ENCODE measurements around the gene UBE4A.

Gene UBE4A

DNA sequence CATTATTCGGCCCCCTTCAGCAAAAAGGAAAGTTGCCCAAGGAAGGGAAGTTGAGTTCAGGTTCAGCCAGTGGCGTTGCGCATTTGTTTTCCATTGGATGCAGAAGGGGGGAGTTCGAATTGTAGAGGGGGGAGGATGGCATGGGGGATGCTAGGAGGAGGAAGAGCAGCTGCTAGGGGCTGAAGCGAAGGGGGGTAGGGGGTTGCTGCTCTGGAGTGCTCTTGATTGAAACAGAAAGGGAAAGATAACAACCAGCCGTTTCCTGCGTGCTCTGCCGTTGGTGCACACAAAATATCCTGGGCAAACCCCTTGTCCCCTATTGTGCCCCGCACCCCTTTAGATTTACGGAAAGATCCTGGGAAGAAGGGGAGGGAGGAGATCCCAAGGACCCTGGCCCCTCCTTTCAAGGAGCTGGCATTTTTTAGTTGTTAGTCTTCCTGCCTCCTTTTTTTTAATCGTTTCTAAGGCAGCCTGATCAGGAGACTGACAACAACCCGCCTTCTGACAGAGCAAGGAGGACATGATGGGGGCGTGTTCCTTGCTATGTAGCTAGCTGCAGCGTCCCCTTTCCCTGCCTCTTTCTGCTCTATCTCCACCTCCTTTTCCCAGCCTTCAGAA lies 79.0 kb downstream of the UBE4A start:
- DNase-seq (ENCODE audit: low read depth, low spot score): peak; percentile 67

DNA sequence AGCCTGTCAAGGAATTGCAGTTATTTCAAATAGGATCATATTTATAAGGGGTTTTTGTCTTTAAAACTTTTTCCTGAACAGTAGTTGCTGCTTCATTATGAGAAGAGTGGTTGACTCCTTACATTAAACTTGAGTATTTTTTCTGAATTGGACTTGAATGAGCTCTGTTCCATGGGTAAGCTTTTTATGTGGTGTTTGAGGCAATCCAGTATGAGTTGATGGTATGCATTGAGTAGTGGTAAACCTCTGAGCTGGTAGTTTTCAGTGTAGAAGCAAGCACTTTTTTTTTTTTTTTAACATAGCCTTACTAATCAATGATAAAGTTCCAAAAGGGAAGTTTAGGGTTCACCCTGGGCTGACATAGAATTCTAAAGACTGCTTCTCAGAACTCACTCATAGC lies 80.2 kb downstream of the UBE4A start:
- no peak for DNase-seq (ENCODE audit: low read depth, low spot score)

DNA sequence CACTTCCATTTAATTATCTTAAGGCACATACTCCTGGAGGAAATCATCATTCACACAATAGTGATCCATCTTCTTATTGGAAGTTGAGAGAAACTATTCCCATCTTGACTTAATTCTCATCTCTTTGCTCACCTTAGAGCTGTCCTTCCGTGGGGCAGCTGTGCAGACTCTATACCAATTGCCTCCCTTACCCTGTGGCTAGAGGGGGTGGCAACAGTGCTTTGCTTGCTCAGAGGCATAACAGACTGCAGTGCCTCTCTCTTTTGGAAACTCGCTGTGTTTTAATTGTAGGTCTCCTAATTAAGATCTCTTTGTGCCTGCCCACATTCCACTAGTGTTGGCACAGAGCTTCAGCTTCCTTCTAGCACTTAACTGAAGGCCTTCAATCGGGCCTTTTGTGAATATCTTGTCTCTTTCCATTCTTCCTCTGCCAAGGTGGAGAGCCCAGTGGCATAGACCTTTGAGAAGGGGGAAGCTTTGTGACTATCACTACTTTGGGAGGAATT lies 82.4 kb downstream of the UBE4A start:
- no peak for DNase-seq (ENCODE audit: low read depth, low spot score)

DNA sequence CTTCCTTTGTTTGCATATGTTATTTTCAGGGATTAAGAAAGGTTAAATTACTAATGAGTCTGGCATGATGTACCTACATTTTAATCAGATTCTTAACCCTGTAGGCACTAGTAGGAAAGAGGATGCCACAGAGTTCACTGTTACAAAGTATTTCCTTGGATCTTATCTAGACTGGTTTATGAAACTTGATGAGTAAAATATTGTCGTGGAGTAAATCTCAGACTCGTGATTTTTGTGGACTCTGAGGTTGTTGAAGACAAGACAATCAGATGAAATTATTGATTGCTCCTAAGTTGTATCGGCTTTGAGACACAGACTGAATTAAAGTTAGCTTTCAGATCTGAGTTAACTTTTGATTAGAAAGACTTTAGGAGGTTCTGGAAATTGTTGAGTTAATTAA lies 82.9 kb downstream of the UBE4A start:
- no peak for DNase-seq (ENCODE audit: low read depth, low spot score)

DNA sequence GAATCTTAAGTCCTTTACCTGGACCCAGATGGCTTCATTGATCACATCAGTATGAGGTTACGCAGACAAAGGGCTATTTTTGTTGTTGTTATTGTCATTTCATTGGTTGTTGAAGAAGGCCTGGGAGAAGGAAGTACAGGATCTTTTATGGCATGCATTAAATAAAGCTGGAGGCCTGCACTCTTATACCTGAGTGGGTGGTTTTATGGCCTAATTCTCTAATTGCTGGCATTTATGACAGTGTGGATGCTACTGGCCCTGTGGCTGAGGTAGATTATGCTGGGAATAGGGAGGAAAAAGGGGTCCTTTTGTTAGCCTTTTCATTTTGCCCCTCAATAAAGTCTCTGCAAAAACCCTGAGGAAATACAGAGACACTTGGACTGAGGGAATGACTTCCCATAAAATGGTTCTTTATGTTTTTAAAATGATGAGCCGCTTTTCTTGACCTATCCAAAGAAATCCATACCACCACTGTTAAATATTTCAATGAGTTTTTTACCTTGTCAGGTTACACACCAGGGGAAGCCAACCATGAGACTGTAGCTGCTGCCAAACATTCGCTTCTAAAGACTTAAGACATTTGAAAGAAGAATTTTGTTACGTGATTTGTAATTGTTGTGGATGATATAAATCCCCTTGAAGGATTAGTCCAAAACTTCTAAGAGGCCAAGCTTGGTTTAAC lies 83.6 kb downstream of the UBE4A start:
- no peak for DNase-seq (ENCODE audit: low read depth, low spot score)

DNA sequence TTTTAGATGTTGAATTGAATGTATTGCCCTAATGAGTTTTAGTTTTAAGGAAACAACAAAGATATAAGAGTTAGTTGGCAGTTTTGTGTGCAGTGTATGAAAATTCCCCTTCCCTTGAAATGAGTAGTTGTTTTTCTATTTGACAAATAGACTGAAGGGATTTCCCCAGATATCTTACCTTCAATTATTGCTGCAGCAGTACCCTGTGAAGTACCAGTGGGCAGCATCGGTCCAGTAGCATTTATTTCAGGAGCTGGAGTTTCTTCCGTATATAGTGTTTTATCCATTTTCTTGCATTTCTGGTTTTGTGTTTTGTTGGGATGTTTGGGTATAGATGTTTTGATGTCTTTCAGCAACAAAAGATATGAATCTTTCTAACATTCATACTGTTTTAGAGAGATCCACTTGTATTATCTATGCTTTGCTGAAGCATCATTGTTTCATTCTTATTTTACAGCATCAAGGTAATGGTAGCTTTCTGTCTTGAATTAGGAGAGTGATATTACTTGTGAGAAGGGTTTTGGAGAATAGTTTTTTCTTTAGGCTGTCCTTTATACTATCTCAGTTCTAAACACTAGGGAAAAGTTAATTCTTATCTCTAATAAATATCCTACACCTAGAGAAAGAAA lies 84.3 kb downstream of the UBE4A start:
- DNase-seq (ENCODE audit: low read depth, low spot score): no peak

DNA sequence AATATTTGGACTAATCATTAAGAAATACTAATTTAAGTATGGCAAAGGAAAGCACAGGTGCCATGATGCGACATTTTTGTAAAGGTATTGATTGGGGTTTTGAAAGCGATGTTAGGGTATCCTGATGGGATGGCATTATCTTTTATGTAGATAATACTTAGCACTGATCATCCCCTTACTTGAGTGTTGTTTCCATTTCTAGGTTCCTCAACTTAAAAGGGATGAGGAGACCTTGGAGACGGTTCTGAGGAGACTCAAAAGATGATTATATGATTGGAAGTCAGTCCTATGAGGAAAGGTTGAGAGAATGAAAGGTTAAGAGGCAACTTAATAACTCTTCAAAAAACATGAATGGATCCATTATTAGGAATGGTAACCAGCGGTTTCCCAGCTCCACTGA lies 88.0 kb downstream of the UBE4A start:
- no peak for DNase-seq (ENCODE audit: low read depth, low spot score)

DNA sequence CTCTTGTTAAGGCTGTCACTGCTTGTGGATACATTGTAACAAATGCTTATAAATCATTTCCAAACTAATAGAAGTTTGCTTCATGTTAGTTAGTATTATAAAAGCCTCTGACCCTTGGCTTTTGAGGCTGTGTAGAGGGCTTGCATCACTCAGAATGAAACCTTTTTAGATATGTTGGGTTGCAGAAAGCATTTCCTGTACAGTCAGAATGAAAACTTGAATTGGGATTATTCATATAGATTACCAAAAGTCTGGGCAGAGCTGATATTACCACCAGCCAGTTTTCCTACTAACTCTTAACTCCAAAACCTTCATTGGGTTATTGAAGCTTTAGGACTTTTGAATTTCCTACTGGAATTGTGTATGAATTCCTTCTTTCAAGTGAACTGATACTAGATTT lies 88.9 kb downstream of the UBE4A start:
- no peak for DNase-seq (ENCODE audit: low read depth, low spot score)
